ENCODE data around the gene HNRNPLL. TPM values are rescaled to one million over a fixed set of nuclear protein-coding genes. Genes with fewer than 3 reads are reported as not detected.
"Not testable (repeated sequence)": the region's sequence is repeated elsewhere in the genome, so short reads cannot be mapped to it uniquely, and the experiment has no call there.

HNRNPLL gene
- total RNA-seq: 35.6 and 37.0 TPM in 2 replicates

DNA sequence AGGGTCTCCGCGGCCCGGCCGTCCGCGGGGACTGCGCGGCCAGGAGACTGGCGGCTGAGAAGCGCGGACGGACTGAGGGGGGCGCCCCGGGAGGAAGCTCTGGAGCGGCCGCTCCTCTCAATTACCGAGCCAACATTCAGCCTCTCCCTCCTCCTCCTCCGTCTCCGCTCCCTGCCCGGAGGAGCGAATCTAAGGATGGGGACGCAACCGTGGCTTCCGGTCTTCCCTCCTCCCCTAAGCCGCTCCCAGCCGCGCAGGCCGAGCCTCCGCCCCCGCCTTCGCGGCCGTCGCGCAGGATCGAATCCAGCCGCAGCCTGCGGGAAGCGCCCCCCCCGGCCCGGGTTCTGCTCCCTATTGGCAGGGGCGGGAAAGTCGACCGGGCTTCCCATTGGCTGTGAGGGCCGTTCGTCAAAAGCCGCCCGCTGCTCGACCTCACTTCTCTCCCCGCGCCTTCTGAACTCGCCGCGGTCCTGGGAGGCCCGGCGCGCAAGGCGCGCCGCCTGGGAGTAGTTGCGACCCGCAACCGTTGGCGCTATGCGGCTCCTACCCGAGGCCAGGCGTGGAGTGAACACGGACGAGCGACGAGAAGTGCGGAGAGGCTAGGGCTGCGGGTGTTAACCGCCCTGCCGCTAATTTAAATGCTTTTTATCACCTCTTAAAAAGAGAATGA is at the start of gene HNRNPLL:
Gene HNRNPLL (minus strand): TSS at position 197 of the 670 bp plus-strand sequence. CDS start 302 bp downstream, outside the sequence.
- peak; percentile 84 to 97 for DNase-seq (ENCODE audit: low read depth in 2 of 2)

DNA sequence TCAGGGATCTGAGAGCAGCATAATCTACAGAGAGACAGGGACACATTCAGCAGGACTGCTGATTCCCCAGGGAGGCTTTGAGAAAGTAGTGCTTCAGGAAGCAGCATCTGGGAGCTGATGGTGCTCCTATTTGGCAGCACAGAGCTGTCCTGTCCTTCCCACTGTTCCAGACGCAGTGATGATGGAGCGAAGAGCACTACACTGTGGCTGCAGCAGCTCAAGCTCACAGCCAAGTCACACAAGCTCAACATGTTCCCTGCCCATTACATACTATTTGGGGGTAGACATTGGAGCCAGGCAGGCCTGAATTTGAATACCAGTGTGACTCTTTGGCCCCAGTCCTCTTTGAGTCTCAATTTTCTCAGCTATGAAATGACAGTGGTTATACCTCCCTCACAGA is 48.0 kb upstream of the HNRNPLL start:
- DNase-seq (ENCODE audit: low read depth in 2 of 2): no peak

DNA sequence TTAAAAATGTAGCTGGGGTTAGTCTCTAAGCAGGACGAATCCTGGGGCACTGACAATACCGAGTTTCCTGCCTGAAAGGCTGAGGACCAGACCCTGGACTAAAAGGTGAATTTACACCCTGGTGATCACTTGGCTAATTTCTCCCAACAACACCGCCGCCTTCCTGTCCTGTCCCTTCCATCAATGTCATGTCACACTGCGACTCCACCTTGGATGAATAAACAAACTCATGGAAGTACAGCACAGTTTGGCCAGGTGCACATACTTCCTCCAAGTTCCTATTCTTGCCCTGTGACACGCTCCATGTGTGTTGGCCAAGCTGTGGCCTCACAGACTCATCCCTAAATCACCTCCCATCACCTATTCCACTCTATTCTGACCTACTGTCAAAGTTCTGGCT is 47.3 kb upstream of the HNRNPLL start:
- DNase-seq (ENCODE audit: low read depth in 2 of 2): no peak

GRCh38 chr2:38649176-38649728 is 46.5 kb upstream of the HNRNPLL start:
- no peak for DNase-seq (ENCODE audit: low read depth in 2 of 2)

GRCh38 chr2:38648107-38648761 is 45.5 kb upstream of the HNRNPLL start:
- no peak for DNase-seq (ENCODE audit: low read depth in 2 of 2)

DNA sequence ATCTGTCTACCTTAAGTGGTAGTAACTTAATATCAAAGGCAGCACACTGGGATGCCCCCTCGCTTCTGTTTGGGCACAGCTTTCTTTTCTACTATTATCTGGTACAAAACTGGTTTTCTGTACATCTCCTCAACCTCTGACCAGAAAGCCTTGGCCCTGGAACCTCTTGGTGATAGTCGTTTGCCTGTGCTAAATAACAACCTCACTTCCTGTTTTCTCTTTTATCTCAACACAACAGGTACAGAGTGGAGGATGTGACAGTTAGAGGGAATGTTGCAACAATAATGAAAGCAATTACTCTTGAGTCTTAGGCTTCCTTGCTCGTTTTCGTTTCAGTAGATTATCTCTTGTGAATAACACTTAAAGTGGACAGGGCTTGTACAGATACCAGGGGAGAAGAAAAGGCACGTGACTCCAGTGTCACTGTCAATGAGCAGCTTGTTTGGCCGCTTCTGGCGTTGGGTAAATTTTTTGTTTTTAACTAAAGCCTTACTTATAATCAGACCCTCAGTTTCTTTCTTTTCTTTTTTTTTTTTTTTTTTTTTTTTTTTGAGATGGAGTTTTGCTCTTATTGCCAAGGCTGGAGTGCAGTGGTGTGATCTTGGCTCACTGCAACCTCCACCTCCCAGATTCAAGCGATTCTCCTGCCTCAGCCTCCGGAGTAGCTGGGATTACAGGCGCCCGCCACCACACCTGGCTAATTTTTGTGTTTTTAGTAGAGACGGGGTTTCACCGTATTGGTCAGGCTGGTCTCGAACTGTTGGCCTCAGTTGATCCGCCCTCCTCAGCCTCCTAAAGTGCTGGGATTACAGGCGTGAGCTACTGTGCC is 41.2 kb upstream of the HNRNPLL start:
- not testable (repeated sequence) for DNase-seq (ENCODE audit: low read depth in 2 of 2)

GRCh38 chr2:38643021-38643671 is 40.4 kb upstream of the HNRNPLL start:
- DNase-seq (ENCODE audit: low read depth in 2 of 2): no peak

- not testable (repeated sequence) for DNase-seq (ENCODE audit: low read depth in 2 of 2)
These were observed 39.8 kb upstream of the HNRNPLL start for GRCh38 chr2:38642373-38643017.

DNA sequence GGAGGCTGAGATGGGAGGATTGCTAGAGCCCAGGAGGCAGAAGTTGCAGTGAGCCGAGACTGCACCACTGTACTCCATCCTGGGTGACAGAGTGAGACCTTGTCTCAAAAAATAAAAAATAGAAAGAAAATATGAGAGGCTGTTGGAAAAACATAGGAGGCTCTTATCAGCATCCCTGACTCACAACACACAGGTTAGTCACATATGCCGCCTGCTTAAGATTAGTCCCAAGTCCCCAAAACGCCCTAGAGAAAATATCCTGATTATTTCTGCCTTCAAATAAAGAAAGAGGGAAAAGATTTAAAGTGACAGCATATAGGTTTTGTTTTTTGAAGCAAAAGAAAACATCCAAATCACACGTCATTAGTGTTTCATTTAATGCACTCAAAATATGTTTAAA is 33.3 kb upstream of the HNRNPLL start:
- DNase-seq (ENCODE audit: low read depth in 2 of 2): no peak

DNA sequence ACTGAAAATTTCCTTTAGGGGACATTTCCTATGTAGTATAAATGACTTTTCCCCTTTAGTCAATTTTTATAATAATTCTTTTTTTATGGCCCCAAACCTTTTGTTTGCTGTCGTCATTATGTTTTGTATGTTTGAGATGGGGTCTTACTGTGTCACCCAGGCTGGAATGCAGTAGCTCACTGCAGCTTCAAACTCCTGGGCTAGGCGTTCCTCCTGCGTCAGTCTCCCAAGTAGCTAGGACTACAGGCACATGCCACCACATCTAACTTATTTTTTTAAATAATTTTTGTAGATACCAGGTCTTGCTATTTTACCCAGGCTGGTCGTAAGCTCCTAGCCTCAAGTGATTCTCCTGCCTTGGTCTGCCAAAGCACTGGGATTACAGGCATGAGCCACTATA is 32.4 kb upstream of the HNRNPLL start:
- DNase-seq (ENCODE audit: low read depth in 2 of 2): no peak

DNA sequence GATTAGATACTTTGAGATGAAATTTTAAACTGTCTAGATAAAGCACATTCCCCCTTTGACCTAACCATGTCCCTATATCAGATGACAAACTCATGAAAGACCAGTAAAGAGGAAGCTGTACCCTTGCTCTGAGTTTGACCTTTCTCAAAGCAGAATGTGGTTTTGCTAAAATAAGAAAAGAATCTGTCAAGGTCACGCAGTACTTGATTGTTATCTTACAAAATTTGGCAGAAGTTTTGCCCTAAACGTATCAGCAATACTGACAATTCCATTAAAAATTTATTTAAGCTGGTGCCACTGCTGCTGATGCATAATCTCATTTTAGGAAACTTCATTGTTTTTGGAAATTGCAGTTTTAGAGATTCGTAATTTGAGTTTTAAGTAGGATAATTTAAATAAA is 32.0 kb upstream of the HNRNPLL start:
- no peak for DNase-seq (ENCODE audit: low read depth in 2 of 2)

DNA sequence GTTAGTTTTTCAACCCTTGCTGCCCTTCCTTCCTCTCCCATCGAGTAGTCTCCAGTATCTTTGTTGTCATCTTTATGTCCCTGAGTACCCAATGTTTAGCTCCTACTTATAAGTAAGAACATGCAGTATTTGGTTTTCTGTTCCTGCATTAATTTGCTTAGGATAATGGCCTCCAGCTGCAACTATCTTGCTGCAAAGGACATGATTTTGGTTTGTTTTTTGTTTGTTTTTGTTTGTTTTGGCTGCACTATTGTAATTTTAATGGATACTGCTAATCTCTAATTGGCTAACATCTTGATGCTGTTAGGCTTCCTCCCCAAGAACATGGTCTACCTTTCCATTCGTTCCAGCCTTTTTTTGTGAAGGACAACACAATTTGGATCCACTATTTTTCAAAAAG is 31.2 kb upstream of the HNRNPLL start:
- DNase-seq (ENCODE audit: low read depth in 2 of 2): no peak

DNA sequence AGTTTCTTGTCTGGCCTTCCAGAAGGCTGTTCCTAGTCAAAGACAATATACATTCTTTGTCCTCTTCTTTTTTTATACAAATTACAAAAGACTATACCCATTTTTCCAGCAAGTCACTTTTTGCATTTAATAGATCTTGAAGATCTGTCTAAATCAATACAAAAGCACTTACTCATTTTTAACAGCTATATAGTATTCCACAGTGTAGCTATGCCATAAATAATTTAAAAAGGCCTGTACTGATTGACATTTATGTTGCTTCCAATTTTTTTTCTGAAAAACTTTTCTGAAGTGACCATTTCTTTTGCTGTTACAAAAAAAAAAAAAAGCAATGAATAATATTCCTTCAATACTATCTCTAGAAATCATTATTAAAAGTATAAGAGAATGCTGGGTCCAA is 30.3 kb upstream of the HNRNPLL start:
- no peak for DNase-seq (ENCODE audit: low read depth in 2 of 2)

DNA sequence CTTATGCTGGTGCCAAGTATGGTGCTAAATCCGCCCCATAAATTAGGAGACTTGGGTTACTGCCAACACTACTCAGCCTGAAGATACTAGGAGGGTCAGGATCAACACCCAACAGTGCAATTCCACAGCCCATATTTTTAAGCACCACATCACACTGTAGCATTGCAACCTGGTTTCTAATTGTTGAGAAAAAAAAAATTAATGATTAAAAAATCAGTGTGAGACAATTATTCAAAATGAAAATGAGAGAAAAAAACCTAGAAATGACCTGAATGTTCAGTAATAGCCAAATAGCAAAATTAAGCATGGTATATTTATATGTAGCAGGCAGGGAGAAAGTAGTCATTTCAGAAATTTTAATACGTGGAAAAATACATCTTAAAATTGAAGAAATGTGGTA is 29.2 kb upstream of the HNRNPLL start:
- DNase-seq (ENCODE audit: low read depth in 2 of 2): no peak

GRCh38 chr2:38629684-38630083 is 27.0 kb upstream of the HNRNPLL start:
- DNase-seq (ENCODE audit: low read depth in 2 of 2): no peak

- DNase-seq (ENCODE audit: low read depth in 2 of 2): no peak
These were observed 24.7 kb upstream of the HNRNPLL start for GRCh38 chr2:38627391-38627790.

GRCh38 chr2:38626326-38627035 is 23.8 kb upstream of the HNRNPLL start:
- DNase-seq (ENCODE audit: low read depth in 2 of 2): no peak

- no peak for DNase-seq (ENCODE audit: low read depth in 2 of 2)
These were observed 19.5 kb upstream of the HNRNPLL start for GRCh38 chr2:38622210-38622609.

GRCh38 chr2:38621018-38621417 is 18.3 kb upstream of the HNRNPLL start:
- no peak for DNase-seq (ENCODE audit: low read depth in 2 of 2)

DNA sequence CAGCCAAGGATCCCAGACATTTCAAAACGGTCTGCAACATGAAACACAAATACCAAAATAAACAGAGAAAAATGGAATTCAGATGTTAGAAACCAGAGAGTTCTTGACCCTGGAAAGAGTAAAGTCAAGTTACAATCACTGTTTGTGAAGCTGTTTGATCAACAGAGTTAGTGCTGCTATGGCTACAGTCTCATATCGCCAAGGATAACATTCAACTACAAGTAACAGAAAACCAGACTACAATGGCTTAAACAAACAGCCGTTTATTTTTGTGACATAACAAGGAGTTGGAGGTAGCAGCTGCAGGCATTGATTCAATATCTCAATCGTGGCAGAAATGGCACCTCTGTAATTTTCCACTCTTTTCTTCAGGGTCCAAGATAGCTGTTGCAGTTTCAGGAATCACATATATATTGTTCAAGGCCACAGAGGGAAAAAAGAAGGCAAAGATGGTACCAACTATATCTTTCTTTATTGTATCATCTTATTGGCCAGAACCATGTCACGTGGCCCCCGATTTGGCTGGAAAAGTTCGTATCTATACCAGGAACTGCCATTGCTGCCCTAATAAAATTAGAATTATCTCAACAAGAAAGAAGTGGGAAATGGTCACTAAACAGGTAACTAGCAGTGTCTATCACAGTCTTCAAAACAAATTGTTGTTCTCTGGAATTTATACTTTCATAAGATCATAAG is 17.7 kb upstream of the HNRNPLL start:
- DNase-seq (ENCODE audit: low read depth in 2 of 2): peak in 1 of 2 donors; percentile 49
